ENCODE data around the gene ACIN1.
"Not testable (repeated sequence)": the region's sequence is repeated elsewhere in the genome, so short reads cannot be mapped to it uniquely, and the experiment has no call there.

ACIN1 gene

DNA sequence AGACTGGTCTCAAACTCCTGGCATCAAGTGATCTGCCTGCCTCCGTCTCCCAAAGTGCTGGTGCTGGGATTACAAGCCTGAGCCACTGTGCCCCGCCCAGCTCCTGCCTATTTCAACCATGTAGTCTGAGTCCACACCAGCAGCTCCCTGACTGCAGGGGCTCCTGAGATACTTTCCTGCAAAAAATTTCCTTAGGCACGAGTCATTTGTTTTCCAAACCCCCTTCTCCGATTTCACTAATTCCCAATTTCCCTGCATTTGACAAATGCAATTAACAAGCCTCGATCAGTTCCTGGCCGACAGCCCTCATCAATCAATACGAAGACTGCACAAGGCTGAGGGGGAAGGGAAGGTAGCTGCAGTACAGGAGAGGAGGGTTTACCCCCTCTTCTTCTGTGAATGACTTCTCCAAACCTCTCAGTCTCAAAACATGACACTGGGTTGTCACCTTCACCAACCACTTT lies 70.3 kb downstream of the ACIN1 start:
- in situ Hi-C loops (cut with HindIII; ENCODE audit: low sequenced_read_pairs): no loop called here

DNA sequence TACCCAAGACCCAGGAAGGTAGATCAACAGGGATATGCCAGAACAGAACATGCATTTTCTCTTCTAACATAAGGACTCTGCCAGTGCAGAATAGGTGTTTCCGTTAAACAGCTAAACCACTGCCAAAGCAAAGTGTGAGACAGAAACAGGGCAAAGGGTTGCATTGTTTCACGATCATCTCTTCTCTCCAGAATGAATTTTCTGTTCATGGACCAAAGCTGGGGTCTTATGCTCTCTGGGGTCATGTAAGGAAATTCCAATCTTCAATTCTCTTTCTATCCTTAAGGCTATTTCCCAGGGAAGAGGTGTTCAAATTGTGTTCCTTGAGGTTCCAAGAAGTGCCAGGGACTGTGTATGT lies 71.2 kb downstream of the ACIN1 start:
- in situ Hi-C loops (cut with HindIII; ENCODE audit: low sequenced_read_pairs): no loop called here

DNA sequence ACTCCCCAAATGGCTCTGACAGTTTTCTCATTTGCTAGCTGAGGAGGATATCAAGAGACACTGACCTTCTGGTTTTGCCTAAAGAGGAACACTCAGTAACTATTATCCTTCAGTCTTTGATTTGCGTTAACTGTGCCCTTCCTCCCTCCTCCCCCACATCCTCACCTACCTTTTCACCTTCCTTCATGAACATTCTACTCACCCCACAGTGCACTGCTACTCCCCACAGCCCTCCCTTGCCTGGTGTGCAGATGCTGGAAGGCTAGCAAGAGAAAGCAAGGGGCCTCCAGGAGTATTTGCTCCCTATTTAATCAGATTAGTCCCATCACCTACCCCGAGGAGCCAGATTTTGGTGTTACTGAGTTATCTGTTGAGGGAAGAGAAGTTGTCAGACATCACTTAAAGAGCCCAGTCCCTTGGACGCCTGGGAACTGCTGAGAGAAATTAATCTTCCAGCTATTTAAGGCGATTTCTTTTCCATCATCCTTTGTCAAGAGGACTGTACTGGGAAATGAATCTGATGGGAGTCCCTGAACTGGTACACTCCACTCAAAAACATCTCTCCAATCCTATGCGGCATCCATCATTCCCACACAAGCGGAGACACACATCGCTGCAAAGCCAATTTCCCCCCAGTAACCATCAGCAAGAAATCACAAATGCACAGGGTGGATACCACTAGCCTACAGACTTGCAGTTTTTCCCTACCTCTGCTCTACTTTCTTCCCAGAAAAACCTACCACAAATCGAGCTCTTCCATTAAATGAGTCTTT lies 71.7 kb downstream of the ACIN1 start:
- in situ Hi-C loops (cut with HindIII; ENCODE audit: low sequenced_read_pairs): no loop called here

DNA sequence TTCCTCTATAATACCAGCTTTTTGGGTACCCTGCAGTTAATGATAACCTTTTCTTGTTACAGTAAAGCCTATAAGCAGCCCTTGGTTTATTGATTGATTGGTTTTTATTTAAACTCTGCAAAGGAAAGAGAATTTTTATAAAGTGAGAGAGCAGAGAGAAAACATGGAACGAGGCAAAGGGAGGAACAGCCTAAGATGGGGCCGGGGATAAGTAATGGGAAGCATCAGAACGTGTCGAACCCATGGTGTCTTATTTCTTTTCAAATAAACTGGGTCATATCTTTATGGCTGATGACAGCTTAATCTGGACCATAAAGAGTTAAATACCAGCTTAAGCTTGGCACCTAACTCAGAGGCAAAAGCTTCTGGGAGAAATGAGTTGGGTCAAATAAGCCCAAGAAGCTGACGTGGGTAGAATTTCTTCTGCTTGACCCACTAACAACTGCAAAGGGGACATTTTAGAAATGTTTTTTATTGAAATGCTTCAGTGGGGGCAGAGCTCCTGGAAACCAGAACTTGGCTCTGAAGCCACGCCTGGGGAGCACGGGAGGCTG lies 73.0 kb downstream of the ACIN1 start:
- in situ Hi-C loops (cut with HindIII; ENCODE audit: low sequenced_read_pairs): no loop called here

DNA sequence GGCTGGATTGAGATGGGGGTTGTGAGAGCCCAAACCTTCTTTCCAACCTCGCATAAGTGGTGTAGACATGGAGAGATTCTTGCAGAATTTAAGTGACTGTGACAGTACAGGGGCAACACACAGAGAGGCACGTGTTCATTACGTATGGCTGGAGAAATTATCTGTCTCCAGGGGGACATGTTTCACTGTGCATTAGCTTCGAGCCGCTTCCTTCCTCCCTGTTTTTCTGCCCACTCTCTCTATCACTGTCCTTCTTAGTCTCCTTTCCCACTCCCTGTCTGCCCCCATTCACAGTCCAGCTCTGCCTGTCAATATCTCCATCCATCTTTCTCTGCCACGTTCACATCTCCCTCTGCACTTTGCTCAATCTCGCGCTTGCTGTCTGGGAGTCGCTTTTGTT lies 73.5 kb downstream of the ACIN1 start:
- in situ Hi-C loops (cut with HindIII; ENCODE audit: low sequenced_read_pairs): no loop called here

DNA sequence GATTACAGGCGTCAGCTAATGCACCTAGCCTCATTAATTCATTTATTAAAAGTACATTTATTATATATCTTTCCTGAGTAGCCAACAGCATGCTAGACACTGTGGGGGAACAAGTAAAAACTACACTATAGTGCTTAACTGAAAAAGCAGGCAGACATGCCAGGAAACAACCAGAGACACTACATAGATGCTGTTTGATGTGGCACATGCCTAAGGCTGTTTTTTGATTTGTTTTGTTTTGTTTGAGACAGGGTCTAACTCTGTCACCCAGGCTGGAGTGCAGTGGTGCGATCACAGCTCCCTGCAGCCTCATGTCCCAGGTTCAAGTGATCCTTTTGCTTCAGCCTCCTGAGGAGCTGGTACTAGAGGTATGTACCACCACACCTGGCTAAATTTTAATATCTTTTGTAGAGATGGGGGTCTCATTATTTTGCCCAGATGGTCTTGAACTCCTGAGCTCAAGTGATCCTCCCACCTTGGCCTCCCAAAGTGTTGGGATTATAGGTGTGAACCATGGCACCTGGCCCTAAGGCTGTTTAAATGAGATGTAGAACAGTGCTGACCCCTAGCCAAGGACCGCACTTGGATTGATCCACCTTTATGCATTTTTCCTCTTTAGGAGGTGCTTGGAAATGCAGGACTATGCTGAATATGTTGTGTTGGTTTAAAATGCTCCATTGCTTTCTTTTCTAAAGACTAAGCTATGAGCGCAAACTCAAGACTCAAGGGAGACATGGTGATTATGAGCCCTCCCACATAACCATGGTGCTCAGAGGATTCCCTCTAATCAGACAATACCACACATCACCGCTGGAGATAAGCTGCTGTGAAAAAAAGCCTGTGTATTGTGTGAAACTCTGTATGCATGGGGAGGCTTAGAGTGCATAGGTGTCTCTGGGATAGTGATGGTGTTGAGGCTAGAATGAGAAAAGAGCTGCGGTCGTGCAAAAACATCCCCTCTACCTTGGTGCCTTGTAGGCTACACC lies 74.5 kb downstream of the ACIN1 start:
- in situ Hi-C loops (cut with HindIII; ENCODE audit: low sequenced_read_pairs): no loop called here

DNA sequence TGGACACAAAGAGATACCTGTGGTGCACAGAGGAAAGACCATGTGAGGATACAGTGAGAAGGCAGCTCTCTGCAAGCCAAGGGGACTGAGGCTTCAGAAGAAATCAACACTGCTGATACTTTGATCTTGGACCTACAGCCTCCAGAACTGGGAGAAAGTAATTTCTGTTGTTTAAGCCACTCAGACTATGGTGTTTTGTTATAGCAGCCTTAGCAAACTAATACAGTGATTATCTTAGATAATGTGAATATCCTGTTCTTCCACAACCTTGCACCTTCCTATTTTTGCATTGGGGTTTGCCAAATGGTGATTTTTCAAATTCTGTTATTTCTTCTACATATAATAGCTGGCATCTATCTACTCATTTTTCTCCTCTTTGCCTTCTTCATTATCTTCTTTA lies 76.8 kb downstream of the ACIN1 start:
- in situ Hi-C loops (cut with HindIII; ENCODE audit: low sequenced_read_pairs): no loop called here

DNA sequence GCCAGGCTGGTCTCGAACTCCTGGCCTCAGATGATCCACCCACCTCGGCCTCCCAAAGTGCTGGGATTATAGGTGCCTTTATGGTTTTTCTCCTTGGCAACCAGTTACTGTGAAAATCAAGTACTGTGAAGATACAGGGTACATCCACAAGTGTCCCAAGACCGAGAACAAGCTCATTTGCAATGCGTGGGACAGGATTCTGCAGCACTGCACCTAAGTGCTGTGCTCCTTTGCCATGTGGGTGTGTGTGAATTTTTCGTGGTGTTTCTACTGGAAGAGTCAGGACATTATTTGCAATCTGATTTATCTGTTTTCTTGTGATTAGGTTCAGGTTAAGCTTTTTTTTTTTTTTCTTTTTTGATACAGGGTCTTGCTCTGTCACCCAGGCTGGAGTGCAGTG lies 77.8 kb downstream of the ACIN1 start:
- in situ Hi-C loops (cut with HindIII; ENCODE audit: low sequenced_read_pairs): no loop called here

DNA sequence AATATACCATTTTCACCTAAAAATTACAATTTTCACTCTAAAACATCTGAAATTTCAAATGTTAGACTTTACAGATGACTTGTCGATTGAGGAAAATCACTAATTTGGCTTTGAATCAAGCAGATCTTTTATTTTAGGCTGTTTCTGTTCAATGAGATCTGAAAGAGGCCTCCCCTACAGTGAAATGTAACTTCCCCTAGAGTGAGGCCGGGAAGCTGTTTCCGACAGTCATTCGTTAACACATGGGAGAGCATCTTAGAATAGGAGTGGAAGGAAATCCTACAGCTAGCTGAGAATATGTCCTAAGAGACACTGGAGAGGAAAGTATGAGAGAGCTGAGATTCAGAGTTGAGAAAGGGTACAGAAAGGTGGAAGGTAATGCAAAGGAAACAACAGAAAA lies 79.3 kb downstream of the ACIN1 start:
- in situ Hi-C loops (cut with HindIII; ENCODE audit: low sequenced_read_pairs): no loop called here

DNA sequence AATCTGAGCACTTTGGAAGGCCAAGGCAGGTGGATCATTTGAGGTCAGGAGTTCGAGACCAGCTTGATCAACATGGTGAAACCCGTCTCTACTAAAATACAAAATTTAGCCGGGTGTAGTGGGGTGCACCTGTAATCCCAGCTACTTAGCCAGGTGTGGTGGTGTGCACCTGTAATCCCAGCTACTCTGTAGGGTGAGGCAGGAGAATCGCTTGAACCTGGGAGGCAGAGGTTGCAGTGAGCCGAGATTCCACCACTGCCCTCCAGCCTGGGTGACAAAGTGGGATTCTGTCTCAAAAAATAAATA lies 81.2 kb downstream of the ACIN1 start:
- in situ Hi-C loops (cut with HindIII; ENCODE audit: low sequenced_read_pairs): not testable (repeated sequence)

DNA sequence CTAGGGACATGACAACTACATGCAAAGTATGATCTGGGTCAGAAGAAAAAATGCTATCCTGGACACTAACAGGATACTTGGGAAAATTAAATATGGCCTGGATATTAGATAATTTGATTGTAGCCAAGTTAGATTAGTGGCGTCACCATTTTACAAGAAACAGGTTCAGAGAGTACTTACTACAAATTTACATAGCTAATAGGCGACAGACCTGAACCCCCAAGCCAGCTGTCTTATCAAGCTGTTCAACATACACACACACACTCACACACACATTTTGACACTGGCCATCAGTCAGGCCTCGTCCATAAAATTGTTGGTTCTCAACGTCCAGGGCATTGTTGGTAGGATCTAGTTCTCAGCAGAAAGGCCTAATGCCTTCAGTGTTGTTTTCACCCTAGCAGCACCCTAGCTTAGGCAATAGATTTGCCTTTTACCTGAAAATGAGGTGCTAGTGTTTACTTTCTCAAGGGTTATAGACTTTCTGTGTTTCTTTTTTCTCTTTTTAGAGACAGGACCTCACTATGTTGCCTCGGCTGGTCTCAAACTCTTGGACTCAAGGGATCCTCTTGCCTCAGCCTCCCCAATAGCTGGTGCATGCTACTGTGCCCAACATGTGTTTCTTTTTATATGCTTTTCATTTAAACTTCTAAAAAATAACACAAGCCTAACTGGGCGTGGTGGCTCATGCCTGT lies 81.7 kb downstream of the ACIN1 start:
- in situ Hi-C loops (cut with HindIII; ENCODE audit: low sequenced_read_pairs): no loop called here

DNA sequence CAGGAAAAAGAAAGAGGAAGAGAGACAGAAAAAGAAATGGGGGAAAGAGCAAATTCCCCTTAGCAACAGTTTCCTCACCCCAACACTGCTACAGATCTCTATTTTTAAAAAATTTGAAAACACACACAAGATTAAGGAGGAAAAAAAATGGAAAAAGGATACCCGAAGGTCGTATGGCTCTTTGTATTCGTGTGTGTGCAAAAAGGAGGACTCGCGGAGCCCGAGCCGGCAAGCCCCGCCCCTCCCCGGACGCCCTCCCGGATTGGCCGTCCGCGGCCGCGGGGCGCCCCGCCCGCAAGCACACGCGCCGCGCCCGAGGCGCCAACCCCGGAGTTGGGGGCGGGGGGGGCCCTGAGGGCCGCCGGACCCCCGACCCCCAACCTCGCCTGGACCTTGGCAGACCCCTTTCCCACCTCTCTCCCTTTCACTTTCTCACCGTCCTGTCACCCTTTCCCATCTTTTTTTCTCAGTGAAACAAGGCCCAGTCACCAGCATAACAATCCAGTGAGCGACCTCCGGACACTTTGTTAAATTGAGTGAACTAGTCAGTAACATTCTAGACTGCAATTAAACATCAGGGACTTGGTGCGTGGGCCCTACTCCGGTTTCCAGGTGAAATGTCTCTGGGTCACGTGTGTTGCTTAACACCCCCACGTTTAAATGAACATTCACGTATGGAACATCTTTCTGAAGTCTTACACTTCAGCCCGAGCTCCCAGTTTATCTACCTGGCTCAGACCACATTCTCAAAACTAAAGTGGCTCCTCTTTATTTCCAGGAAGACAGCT lies 84.8 kb downstream of the ACIN1 start, which contains the start of gene C14orf93:
Gene C14orf93, minus strand, starts transcription at position 205 of the 788 bp plus-strand sequence. CDS start 11,120 bp downstream, outside the sequence.
- in situ Hi-C loops (cut with HindIII; ENCODE audit: low sequenced_read_pairs): no loop called here

DNA sequence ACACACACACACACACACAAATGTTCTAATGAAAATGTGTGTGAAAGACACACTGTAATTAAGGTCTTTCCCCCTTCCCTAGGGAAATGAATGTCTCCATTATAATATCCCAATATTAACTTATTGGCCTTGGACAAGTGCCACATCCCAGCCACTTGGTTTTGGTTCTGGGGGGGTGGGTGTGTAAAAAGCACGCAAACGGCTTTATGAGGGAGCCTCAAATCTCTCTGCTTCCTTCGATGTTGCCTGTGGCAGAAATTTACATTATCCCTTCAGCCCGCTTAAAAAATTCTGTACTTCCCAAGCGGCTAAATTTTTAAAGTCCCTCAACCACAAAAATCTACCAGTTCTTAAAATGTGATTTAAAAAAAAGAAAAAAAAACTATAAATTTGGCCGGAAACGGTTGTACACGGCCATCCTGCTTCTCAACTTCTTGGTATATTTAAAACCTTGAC lies 85.4 kb downstream of the ACIN1 start:
- in situ Hi-C loops (cut with HindIII; ENCODE audit: low sequenced_read_pairs): no loop called here

DNA sequence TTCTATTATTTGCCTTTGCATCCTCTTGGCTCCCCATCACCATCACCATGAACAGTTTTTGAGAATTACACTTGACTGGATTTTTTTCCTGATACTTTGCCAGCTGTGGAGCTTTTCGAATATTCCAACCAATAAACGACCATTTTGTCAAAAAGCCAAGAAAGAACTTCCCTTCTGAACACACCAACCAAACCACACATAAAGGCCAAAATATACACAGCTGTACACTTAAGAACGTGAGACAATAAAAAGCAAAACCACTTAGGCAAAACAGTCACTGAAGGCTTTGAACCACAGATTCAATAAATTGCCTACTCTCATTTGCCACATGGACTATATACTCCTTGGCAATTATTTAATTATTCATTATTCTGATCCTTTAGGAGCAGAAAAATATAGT lies 86.1 kb downstream of the ACIN1 start:
- in situ Hi-C loops (cut with HindIII; ENCODE audit: low sequenced_read_pairs): no loop called here
